Activated naive CD4-positive, alpha-beta T cell treated with anti-CD3 and anti-CD28 coated beads, Interleukin-2, amount 50 U/mL, for 24 hours (primary cell): Measurements from ENCODE around the gene PKD1.
"Not testable (repeated sequence)": the region's sequence is repeated elsewhere in the genome, so short reads cannot be mapped to it uniquely, and the experiment has no call there.

Experiments
- H3K27ac Mint-ChIP-seq: one replicate; pipeline ENCODE4 v1.8.0; 2021; ENCODE audit warnings: mild to moderate bottlenecking, mixed read lengths
- H3K27me3 Mint-ChIP-seq: one replicate; pipeline ENCODE4 v1.8.0; 2021; ENCODE audit warnings: mixed read lengths
- H3K36me3 Mint-ChIP-seq: one replicate; pipeline ENCODE4 v1.8.0; 2021; ENCODE audit warnings: mixed read lengths
- H3K4me1 Mint-ChIP-seq: one replicate; pipeline ENCODE4 v1.8.0; 2021; ENCODE audit warnings: mixed read lengths
- H3K4me3 Mint-ChIP-seq: one replicate; pipeline ENCODE4 v1.8.0; 2021; ENCODE audit warnings: mild to moderate bottlenecking, mixed read lengths
- H3K9me3 Mint-ChIP-seq: one replicate; pipeline ENCODE4 v1.8.0; 2021; ENCODE audit warnings: mixed read lengths

PKD1 gene

DNA sequence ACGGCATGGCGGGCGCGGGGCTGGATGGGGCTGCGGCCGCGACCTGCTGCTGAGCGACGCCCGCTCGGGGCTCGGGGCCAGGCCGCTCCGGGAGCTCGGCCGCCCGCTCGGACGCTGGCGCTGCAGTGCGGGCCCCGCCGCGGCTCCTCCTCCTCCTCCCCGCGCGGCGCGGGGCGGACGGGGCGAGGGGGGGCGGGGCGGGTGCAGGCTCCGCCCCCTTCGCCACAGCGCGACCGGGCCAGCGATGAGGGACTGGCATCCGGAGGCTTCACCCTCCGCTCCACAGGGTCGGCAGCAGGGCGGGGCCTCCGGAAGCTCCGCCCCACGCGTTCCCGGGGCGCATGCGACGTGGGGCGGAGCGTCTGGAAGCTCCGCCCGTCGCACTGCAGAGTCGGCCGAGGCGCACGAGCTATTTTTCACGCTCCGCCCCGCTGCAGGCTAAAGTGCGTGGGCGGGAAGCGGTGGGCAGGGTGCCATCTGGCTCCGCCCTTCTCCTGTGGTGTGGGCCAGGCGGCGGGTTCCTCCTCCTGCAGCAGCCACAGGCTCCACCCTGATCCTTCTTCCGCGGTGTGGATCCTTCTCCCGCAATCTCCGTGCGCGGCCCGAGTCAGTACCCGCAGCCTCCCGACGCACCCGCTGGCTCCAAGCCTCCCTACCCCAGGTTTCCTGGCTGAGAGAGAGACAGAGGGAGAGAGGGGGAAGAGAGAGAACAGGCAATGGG, at the start of gene PKD1:
Gene PKD1 (minus strand): TSS at position 129 of the 721 bp plus-strand sequence. CDS start 209 bp downstream, outside the sequence.
- H3K36me3 Mint-ChIP-seq, H3K9me3 Mint-ChIP-seq, H3K27me3 Mint-ChIP-seq: not testable (repeated sequence)
- Mint-ChIP-seq H3K27ac (peak within 1 kb of the TSS; percentile 92), H3K4me1 (peaks cover 13% of the 10 kb centered on the region), H3K4me3 (peak within 1 kb of the TSS; percentile 95)

DNA sequence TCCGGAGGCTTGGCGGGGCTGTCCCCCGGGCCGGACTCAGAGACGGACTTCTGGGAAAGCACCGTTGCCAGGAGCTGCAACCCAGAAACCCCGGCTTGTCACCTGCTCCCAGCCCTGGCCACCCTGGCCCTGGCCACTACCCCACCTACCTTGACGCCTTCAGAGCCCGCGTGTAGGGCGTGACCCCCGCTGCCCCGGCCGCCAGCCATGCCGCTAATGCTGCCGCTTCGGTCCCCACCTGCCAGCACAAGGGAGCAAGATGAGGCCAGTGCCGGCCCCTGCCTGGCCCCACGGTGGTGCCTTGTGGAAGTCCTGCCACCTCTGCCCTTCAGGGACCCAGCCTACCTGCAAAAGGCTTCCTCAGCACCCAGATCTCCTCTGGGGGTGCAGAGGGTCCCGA, 49.3 kb upstream of the PKD1 start:
- Mint-ChIP-seq H3K9me3 (no peaks in the 10 kb centered on the region), H3K27me3 (no peaks in the 10 kb centered on the region), H3K27ac (no peak overlapping the region), H3K4me3 (no peak overlapping the region), H3K36me3 (no peaks in the 10 kb centered on the region), H3K4me1 (no peaks in the 10 kb centered on the region)

DNA sequence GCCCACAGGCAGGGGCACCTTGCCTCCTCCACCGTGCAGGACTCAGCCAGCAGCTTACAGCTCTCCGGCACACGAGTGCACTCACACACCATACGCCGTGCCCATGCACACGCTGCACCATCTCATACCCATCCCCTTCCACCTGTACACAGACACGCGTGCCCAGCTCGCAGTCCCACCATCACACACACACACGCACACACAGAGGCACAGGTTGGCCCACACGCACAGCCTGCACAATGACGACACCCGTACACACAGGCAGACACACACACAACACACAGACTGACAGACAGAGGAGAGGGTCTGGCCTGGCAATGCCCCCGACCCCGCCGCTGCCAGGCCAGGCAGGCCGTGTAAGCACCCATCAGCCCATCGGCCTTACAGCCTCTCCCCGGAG, 48.6 kb upstream of the PKD1 start:
- Mint-ChIP-seq H3K27me3 (no peaks in the 10 kb centered on the region), H3K36me3 (no peaks in the 10 kb centered on the region), H3K4me1 (no peaks in the 10 kb centered on the region), H3K4me3 (no peak overlapping the region), H3K9me3 (no peaks in the 10 kb centered on the region), H3K27ac (peak overlapping the region; percentile 12)

DNA sequence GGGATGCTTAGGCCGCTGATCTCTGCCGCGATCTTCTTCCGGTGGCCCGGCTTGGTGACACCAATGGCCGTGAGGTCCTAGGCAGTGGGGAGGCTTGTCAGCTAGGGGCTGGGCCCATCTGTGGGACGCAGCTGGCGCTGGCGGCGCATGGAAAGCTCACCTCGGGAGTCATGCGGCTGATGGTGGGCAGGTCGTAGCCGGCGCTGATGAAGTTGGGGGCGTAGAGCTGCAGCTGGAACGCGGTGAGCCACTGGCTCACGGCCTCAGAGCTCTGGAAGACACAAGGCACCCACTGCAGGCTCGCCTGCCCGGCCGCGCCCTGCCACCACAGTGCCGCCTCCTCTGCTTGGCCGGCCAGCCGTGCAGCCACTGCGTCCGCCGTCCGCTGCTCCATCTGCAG, 48.0 kb upstream of the PKD1 start:
- no peaks in the 10 kb centered on the region for H3K27me3 Mint-ChIP-seq
- H3K27ac Mint-ChIP-seq, result no peak overlapping the region
- no peak overlapping the region for H3K4me3 Mint-ChIP-seq
- no peaks in the 10 kb centered on the region for H3K36me3 Mint-ChIP-seq
- H3K9me3 Mint-ChIP-seq, result no peaks in the 10 kb centered on the region
- H3K4me1 Mint-ChIP-seq, result no peaks in the 10 kb centered on the region

DNA sequence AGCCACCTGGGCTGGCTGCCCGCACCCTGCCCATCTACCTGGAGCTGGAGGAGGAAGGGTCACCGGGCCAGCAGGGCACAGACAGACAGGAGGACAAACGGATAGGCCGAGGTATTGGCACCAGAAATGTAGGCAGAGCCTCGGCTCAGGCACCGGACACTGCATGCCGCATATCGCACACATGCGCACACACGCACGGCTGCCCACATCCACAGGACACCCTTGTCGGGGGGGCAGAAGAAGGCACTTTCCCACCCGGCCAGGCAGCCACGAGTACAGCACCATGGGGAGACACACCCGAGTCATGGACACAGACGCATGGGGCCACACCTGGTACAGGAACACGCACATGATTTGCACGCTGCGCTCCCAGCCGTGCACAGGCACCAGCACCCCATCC, 46.3 kb upstream of the PKD1 start:
- no peaks in the 10 kb centered on the region for H3K9me3 Mint-ChIP-seq
- H3K4me1 Mint-ChIP-seq, result no peaks in the 10 kb centered on the region
- H3K36me3 Mint-ChIP-seq, result no peaks in the 10 kb centered on the region
- no peak overlapping the region for H3K4me3 Mint-ChIP-seq
- no peak overlapping the region for H3K27ac Mint-ChIP-seq
- H3K27me3 Mint-ChIP-seq, result no peaks in the 10 kb centered on the region

DNA sequence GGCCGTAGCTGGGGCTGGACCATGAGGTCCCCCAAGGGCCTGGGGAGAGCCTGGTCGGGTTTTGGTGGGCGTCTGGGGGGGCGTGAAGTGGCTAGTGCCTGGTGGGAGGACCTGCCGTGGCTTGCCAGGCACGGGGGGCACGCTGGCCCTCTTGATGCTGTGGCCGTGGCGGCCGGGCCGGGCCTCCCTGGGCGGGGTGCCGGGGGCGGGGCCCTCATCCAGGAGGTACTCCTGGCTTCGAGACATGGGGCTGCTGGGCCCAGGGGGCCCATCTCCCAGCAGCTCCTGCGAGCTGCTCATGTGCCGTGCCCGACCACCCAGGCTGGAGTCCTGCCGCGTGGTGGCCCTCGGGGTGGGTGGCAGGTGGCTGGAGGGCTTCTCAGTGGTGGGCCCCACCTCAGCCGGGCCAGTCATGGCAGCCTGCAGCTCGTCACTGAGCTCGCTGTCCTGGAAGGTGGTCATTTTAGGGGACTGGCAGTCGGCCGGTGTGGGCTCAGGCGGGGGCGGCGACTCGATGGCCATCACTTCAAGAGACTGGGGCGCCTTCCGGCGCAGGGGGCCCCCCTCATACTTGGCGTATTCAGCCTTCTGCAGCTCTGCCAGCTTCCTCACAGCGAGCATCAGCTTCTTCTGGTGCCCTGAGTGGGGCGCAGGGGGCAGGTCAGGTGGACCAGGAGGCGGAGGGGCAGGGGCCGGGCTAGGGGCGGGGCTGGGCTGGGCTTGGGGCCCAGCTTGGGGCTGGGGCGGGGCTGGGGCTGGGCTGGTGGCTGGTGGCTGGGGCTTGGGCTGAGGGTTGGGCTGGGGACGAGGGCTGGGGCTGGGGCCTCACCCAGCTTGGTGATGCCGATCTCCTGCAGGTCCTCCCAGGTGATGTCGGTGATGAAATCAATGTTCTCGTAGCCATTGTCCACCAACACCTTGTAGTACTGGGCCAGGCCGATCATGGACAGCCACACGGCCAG, 45.5 kb upstream of the PKD1 start:
- no peak overlapping the region for H3K27ac Mint-ChIP-seq
- no peaks in the 10 kb centered on the region for H3K9me3 Mint-ChIP-seq
- H3K4me1 Mint-ChIP-seq, result no peaks in the 10 kb centered on the region
- no peak overlapping the region for H3K4me3 Mint-ChIP-seq
- no peaks in the 10 kb centered on the region for H3K36me3 Mint-ChIP-seq
- H3K27me3 Mint-ChIP-seq, result no peaks in the 10 kb centered on the region

DNA sequence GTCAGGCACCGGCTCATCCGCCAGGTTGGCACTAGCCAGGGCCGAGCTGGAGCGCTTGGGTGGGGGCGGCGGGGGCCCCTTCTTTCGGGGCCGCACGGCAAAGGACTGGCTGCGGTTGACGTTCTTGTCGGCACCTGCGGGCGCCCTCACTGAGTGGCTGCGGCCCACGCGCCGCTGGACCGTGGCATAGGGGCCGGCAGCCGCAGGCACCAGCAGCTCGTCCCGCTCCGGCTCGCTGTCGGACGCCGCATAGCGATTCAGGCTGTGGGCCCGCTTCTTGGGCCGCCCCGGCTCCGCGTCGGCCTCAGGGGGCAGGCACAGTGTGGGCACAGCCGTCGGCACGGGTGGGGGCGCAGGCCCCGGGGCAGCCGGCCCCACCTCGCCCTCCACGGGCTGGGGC, 44.8 kb upstream of the PKD1 start:
- no peaks in the 10 kb centered on the region for H3K27me3 Mint-ChIP-seq
- no peak overlapping the region for H3K27ac Mint-ChIP-seq
- no peaks in the 10 kb centered on the region for H3K4me1 Mint-ChIP-seq
- no peaks in the 10 kb centered on the region for H3K36me3 Mint-ChIP-seq
- H3K4me3 Mint-ChIP-seq, result no peak overlapping the region
- no peaks in the 10 kb centered on the region for H3K9me3 Mint-ChIP-seq

- H3K9me3 Mint-ChIP-seq, result no peaks in the 10 kb centered on the region
- H3K36me3 Mint-ChIP-seq, result no peaks in the 10 kb centered on the region
- H3K27ac Mint-ChIP-seq, result peak overlapping the region; percentile 46
- H3K4me3 Mint-ChIP-seq, result no peak overlapping the region
- no peaks in the 10 kb centered on the region for H3K27me3 Mint-ChIP-seq
- no peaks in the 10 kb centered on the region for H3K4me1 Mint-ChIP-seq
These were observed 43.9 kb upstream of the PKD1 start for GRCh38 chr16:2179576-2179975.

DNA sequence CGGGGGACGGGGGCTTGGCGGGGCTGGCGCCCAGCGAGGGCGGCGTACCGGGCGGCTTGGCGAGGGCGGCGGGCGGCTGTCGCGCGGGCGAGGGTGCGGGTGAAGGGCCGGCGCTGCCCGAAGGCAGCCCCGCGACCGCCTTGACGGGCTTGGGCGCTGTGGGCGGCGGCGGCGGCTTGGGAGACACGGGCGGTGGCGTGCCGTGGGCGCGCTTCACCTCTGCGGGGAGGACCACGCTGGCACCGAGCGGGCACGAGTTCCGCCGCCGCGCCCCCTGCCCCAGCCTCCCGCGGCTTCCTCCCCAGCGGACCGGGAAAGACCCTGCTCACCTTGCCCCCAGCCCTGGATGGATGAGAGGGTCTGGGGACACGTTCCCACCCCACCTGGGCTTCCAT, 43.4 kb upstream of the PKD1 start:
- Mint-ChIP-seq H3K4me1 (no peaks in the 10 kb centered on the region), H3K27ac (peak overlapping the region; percentile 46), H3K9me3 (no peaks in the 10 kb centered on the region), H3K27me3 (no peaks in the 10 kb centered on the region), H3K4me3 (no peak overlapping the region), H3K36me3 (peaks cover under 1% of the 10 kb centered on the region)

DNA sequence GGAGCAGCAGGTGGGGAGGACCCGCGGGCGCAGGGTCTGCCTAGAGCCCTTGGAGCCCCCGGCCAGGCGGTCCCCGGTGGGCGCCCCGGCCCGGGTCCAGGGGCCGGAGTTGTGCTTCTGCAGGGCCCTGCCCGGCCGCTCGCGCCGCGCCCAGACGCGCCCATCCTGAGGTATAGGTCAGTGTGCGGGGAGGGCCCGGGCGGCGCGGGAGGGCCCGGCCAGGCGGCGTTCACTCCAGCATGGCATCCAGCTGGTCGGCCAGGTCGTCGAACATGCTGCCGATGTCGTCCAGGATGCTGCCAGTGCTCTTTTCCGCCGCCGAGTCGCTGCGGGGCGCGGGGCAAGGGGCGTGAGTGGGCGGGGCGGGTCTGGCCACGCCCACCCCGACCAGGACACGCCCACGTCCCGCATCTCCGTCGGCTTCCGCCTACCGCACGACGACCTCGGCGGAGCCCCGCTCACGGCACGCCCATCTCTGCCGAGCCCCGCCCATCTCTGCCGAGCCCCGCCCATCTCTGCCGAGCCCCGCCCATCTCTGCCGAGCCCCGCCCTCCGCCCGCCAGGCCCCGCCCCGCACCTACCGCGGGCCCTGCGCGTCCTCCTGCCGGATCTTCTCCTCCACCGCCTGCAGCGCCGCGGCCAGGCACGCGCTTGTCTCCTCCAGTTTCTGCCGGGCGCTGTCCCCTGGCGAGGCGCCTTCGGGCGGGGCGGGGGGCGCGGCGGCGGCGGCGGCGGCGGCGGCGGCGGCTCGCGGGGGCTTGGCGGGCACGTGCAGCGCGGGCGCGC, 42.8 kb upstream of the PKD1 start:
- Mint-ChIP-seq H3K4me1 (no peaks in the 10 kb centered on the region), H3K36me3 (peaks cover 4% of the 10 kb centered on the region), H3K4me3 (no peak overlapping the region), H3K27me3 (no peaks in the 10 kb centered on the region), H3K27ac (no peak overlapping the region), H3K9me3 (no peaks in the 10 kb centered on the region)

- H3K36me3 Mint-ChIP-seq, result peaks cover 5% of the 10 kb centered on the region
- no peak overlapping the region for H3K4me3 Mint-ChIP-seq
- no peak overlapping the region for H3K27ac Mint-ChIP-seq
- H3K27me3 Mint-ChIP-seq, result no peaks in the 10 kb centered on the region
- H3K4me1 Mint-ChIP-seq, result no peaks in the 10 kb centered on the region
- no peaks in the 10 kb centered on the region for H3K9me3 Mint-ChIP-seq
These were observed 41.9 kb upstream of the PKD1 start for GRCh38 chr16:2177561-2177960.

DNA sequence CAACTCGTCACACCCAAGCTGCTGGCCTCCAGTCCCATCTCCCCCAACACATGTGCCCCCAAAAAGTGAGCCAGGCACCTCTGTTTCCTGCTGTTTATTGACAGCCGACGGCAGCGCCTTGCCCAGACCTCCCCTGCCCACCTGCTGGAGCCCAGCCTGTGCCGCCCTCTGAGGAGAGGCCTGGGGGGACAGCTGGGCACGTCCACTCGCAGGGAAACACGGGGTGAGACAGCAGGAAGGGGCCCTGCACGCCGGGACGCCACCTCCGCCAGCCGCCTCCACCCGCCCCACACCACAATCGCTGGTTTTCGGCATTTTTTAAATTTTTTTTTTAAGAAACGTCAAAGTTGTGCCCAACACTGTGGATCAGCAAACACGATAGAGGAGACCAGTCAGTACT, 41.4 kb upstream of the PKD1 start:
- Mint-ChIP-seq H3K36me3 (peaks cover 5% of the 10 kb centered on the region), H3K27ac (no peak overlapping the region)

DNA sequence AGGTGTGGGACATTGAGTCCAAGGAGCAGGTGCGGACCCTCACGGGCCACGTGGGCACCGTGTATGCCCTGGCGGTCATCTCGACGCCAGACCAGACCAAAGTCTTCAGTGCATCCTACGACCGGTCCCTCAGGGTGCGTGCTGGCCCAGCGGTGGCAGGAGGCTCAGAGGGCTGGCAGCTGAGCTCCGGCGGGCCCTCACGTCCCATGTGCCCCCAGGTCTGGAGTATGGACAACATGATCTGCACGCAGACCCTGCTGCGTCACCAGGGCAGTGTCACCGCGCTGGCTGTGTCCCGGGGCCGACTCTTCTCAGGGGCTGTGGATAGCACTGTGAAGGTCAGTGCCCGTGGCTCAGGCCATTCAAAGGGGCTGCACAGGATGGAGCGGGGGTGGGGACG, 40.3 kb upstream of the PKD1 start:
- H3K4me1 Mint-ChIP-seq, result no peaks in the 10 kb centered on the region
- H3K9me3 Mint-ChIP-seq, result no peaks in the 10 kb centered on the region
- no peaks in the 10 kb centered on the region for H3K27me3 Mint-ChIP-seq

More for the DNA sequence above, 41.4 kb upstream of the PKD1 start:
- Mint-ChIP-seq H3K27me3 (no peaks in the 10 kb centered on the region), H3K4me1 (no peaks in the 10 kb centered on the region), H3K9me3 (no peaks in the 10 kb centered on the region), H3K4me3 (no peak overlapping the region)

DNA sequence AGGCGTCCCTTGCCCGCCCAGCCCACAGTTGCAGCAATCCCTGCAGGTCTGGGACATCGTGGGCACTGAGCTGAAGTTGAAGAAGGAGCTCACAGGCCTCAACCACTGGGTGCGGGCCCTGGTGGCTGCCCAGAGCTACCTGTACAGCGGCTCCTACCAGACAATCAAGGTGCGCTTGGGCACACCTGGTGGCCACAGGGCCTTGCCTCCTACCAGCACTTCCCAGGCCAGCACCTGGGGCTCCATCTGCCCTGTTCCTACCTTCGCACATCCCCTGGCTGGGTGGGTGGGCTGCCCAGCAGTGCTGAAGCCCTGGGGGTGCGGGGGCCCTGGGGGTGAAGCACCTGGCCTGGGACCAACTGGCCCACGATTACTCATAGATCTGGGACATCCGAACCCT, 39.8 kb upstream of the PKD1 start:
- Mint-ChIP-seq H3K4me1 (no peaks in the 10 kb centered on the region), H3K27me3 (no peaks in the 10 kb centered on the region), H3K27ac (no peak overlapping the region), H3K36me3 (peaks cover 5% of the 10 kb centered on the region), H3K9me3 (no peaks in the 10 kb centered on the region), H3K4me3 (no peak overlapping the region)

More for the DNA sequence above, 40.3 kb upstream of the PKD1 start:
- Mint-ChIP-seq H3K36me3 (peaks cover 5% of the 10 kb centered on the region), H3K27ac (no peak overlapping the region), H3K4me3 (no peak overlapping the region)

DNA sequence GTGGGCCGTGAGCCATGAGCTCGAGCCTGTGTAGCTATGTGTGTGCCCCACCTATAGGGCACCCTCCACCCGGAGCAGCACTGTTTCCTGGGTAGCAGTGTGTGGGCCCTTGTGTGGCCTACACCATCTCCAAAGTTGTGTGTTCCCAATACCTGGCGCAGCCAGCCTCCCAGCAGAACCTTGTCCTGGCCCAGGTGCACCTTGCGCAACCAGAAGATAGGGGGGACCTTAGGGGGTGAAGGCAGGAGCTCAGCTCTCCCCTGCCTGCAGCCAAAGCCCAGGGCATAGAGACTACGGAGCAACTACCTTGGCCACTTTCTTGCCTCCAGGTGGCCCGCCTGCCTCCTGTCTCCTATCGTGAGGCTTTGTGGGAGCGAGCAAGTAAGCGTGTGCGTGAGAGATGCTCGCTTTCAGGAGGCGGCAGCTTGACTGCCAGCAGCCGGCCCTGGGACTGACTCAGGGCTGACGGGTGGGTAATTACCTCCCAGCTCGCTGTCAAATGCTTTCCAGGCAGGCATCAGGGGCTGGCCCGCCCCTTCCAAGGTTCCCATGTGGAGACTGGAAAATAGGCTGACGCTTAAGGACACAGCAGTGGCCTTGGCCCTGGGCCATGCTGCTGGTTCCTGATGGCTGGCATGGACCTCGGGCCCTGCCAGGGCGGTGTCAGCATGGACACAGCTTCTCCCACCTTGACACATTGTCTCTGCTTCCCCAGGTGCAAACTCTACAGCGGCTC, 38.9 kb upstream of the PKD1 start:
- Mint-ChIP-seq H3K4me3 (no peak overlapping the region), H3K9me3 (no peaks in the 10 kb centered on the region), H3K27ac (no peak overlapping the region), H3K4me1 (no peaks in the 10 kb centered on the region), H3K36me3 (peaks cover 5% of the 10 kb centered on the region), H3K27me3 (no peaks in the 10 kb centered on the region)
